A204.1 (cell line): ENCODE measurements around the gene PSENEN.
"Not testable (repeated sequence)": the region's sequence is repeated elsewhere in the genome, so short reads cannot be mapped to it uniquely, and the experiment has no call there.

ENCODE experiments used
- FAIRE-seq: peaks from 2 replicates; lab custom pipeline; 2012; peaks lifted over from hg19 to GRCh38; lab: Jason Lieb, UNC

PSENEN gene

DNA sequence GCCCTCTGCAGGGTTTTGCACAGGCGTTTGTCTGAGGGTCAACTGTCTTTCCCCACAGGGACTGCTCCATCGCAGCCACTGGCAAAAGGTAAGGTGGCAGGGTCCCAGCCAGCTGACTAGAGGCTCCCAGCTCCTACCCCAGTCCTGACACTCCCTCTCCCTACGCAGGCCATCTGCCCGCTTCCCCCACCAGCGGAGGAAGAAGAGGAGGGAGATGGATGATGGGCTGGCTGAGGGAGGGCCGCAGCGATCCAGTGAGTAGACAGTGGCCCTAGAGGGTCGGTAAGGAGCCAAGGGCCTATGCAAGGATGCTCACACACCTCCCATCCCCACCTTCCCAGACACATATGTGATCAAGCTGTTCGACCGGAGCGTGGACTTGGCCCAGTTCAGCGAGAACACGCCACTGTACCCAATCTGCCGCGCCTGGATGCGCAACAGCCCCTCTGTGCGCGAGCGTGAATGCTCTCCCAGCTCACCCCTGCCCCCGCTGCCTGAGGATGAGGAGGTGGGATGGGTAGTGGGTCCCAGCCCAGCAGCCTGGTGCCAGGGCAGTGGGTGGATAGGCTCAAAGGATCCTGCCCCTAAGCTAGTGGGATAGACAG lies 7.4 kb downstream of the PSENEN start:
- FAIRE-seq, result no peak

DNA sequence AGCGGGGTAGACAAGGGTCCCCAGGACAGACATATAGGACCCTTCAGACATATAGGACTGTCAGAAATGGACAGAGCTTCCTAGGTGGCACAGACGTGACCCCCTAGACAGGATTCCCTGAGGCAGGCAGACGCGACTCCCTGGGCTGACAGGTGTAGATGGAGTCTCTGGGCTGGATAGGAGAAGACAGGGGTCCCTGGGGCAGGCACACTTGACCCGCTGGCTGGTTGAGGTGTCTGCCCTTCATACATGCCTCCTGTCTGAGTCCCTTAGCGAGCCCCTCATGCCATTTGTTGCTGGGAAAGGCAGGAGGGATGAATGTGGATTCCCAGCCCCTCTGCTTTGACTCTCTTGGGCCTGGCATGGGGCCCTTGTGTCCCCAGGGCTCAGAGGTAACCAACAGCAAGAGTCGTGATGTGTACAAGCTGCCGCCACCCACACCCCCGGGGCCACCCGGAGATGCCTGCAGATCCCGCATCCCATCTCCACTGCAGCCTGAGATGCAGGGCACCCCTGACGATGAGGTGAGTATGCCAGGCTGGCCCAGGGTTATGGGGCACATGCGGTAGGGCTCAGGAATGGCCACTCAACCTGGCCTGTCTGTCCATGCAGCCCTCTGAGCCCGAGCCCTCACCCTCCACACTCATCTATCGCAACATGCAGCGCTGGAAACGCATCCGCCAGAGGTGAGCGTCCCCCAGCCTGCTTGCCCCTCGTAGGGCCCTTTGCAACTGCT lies 8.4 kb downstream of the PSENEN start:
- no peak for FAIRE-seq

GRCh38 chr19:35754370-35755130 lies 9.1 kb downstream of the PSENEN start:
- no peak for FAIRE-seq

DNA sequence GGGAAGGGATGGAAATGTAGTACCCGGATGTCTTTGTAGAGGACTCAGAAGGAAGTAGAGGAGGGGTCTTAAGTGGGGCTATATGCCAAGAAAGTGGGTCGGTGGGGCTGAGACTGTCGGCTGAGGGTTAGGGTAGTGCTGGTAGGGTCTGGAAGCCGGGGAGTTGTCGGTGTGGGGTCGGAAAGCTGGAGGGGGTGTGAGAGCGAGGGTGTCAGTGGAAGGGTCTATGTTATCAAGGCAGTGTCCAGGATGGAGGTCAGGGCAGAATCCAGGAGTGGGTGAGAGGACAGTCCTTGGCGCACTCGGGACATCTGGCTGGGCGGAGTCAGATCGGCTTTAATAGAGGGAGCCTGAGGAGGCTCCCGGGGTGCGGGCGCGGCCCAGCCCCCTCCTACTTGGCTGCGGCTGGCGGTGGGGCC lies 9.7 kb downstream of the PSENEN start:
- FAIRE-seq, result no peak

GRCh38 chr19:35755550-35756376 lies 10.3 kb downstream of the PSENEN start:
- no peak for FAIRE-seq

- no peak for FAIRE-seq
Observed at GRCh38 chr19:35756377-35757230, 11.2 kb downstream of the PSENEN start, which contains the start of gene HSPB6. TSS of gene HSPB6 (minus strand) at chr19:35757029. CDS start at chr19:35757008, 21 bp downstream.

DNA sequence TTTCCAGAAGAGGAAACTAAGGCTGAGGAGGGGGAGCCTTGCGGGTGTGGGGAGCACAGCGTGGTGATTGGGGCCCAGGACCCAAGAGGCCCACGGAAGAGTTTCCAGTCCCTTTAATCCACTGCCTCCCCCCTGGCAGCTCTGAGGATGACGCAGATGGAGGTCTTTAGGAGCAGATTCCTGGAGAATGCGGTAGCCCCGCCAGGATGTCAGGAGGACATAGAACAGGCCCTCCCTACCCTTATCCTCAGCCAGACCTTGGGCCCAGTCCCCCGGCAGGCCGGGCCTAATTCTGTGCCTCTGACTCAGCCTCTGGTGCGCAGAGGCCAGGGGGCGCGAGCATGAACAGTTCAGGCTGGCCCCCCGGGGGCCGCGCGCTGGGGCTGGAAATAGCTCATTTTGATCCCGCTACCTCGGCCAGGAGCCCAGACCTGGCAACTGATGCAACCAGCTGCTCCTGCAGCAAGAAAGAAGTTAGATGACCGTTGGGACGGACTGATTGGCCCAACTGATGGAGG lies 11.8 kb downstream of the PSENEN start:
- FAIRE-seq, result no peak

DNA sequence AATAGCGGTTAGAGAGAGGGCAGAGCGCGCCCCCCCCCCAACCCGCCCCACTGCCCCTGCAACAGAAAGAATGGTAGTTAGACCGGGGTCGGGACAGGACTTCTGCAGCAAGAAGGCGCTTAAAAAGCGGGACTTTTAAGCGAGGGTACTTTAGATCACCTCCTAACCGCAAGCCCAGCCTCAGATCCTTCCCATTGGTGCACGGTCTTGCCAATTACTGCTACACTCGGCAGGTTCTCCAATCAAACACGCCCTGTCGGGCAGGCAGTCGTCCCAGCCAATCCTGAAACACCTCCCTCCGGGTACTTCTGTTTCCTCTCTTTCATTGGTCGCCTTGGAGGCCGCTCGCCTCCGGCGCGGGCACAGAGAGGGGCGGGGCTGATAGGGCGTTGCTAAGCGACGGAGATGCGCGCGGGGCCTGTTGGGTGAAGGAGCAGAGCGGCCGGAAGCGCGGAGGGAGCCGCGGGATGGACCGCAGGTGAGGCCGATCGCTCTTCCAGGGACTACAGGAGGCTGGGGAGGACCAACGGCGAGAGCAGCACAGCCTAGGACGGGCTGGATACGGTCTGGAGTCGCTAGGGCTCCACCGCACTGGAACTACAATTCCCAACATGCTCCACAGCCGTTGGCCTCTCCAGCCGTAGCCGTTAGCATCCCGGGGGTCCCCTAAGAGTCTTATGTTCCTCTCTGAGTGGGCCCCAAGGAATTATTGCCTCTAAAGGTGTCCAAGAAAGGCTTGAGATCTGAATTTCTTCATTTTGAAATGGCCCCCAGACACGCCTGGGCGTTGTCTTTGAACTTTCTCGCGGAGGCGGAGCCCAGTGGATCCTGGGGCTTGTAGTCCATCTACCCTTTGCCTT lies 12.5 kb downstream of the PSENEN start, which contains the start of gene PROSER3:
Gene PROSER3, plus strand, starts transcription at position 428 of the 860 bp plus-strand sequence. Its CDS starts 40 bp downstream, at position 468.
- peak; percentile 99 for FAIRE-seq

GRCh38 chr19:35759697-35760096 lies 14.2 kb downstream of the PSENEN start:
- FAIRE-seq, result no peak

DNA sequence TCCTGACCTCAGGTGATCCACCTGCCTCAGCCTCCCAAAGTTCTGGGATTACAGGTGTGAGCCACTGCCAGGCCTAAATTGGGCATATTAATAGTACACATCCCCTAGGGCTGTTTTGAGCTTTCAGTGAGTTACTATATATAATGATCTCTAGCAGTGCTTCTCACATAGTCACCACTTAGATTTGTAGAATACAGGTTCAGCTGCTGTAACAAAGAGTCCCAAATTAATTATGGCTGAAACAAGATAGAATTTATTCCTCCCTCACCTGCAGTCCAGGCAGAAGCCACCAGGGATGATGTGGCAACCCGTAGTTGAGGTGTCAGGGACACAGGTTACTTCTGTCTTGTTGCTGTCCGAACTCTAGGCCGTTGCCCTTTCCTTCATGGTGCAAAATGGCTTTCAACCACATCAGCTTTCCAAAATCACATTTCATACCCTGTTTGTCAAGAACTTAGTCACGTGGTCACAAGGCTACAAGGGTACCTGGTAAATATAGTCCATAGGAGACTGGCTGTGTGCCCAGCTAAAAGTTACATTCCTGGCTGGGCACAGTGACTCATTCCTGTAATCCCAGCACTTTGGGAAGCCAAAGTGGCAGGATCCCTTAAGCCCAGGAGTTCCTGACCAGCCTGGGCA lies 15.4 kb downstream of the PSENEN start:
- FAIRE-seq, result no peak

DNA sequence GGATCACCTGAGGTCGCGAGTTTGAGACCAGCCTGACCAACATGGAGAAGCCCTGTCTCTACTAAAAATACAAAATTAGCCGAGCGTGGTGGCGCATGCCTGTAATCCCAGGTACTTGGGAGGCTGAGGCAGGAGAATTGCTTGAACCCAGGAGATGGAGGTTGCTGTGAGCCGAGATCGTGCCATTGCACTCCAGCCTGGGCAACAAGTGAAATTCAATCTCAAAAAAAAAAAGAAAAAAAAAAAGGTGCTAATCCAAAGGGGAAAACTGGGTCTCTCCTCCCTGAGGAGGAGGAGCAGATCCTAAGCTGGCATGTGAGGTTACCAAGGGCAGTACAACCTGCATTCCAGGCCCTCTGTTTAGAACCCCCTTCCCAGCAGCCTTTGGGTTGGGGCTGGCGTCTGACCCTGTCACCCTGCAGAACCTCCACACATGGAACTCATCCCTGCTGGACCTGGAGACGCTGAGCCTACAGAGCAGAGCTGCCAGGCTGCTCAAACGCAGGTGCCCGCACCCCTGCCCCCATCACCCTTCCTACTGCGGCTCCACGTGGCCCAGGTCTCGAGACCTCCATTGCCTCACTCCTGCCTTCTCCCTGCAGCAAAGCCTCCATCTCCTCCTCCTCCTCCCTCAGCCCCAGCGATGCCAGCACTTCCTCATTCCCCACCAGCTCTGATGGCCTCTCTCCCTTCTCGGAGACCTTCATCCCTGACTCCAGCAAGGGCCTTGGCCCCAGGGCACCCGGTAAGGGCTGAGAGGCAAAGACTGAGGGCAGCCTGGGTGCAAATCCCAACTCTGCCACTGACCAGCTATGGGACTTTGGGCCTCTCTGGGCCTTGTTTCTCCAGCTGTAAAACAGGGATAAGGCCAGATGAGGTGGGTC lies 19.2 kb downstream of the PSENEN start:
- no peak for FAIRE-seq

GRCh38 chr19:35766571-35767104 lies 21.2 kb downstream of the PSENEN start:
- no peak for FAIRE-seq

- no peak for FAIRE-seq
Observed at GRCh38 chr19:35767288-35768081, 22.0 kb downstream of the PSENEN start.

DNA sequence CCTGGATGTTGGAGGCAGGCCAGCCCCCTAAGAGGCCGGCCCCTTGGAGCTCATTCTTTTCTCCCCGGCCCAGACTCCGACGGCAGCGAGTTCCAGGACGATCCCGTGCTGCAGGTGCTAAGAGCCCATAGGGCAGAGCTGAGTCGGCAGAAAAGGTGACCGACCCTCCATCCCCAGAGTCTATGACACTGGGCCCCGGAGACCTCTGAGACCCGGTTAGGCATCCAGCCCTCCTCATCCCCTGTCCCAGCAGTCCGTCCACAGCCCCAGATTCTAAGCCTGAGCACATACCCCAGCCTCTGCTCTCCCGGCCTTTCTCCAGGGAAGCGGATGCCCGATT lies 22.6 kb downstream of the PSENEN start:
- no peak for FAIRE-seq

GRCh38 chr19:35772362-35772761 lies 26.9 kb downstream of the PSENEN start:
- FAIRE-seq, result not testable (repeated sequence)

- FAIRE-seq, result no peak
Observed at GRCh38 chr19:35773020-35773806, 27.8 kb downstream of the PSENEN start.
